HEK293 (cell line): ENCODE measurements around the gene GPR18.

Experiments
- CTCF ChIA-PET: fragments of 350-600 bp; formaldehyde crosslinking; extraction: SDS; loops from one replicate; lab custom pipeline; 2021; ENCODE audit warnings: antibody characterized with exemption; lab: Yijun Ruan, JAX
- POLR2A ChIA-PET: fragments of 300-600 bp; formaldehyde crosslinking; extraction: SDS; loops from one replicate; lab custom pipeline; 2020; ENCODE audit warnings: antibody characterized with exemption, inconsistent platforms; lab: Yijun Ruan, JAX
- H3K27ac ChIP-seq: fragments of 200-500 bp; sonication (Bioruptor generic); 2 replicates; pipeline ENCODE4 v1.5.1; 2014; ENCODE audit warnings: low read depth, low read length, control low read depth, inconsistent platforms; ENCODE audit errors: extremely low read depth
- H3K36me3 ChIP-seq, 2 experiments: fragments of 200-500 bp in 1 of 2; sonication (Bioruptor generic) in 1 of 2; 1 replicate in 1 of 2; 2 replicates in 1 of 2; pipeline ENCODE4 v1.5.1; 2014 to 2017; ENCODE audit warnings: inconsistent platforms in 2 of 2, low read length in 2 of 2; ENCODE audit not compliant: control insufficient read depth in 2 of 2, insufficient read depth in 1 of 2
- H3K4me1 ChIP-seq: fragments of 200-500 bp; sonication (Bioruptor generic); 2 replicates; pipeline ENCODE4 v1.5.1; 2014; ENCODE audit warnings: mild to moderate bottlenecking, low read length, inconsistent platforms; ENCODE audit not compliant: control insufficient read depth, insufficient read depth
- H3K4me3 ChIP-seq: 2 replicates; pipeline ENCODE4 v1.5.1; 2011; ENCODE audit warnings: low read depth, mild to moderate bottlenecking, control low read depth, low read length, moderate library complexity
- H3K9me3 ChIP-seq: fragments of 200-500 bp; sonication (Bioruptor generic); 2 replicates; pipeline ENCODE4 v1.5.1; 2014; ENCODE audit warnings: low read depth, low read length, inconsistent platforms; ENCODE audit not compliant: control insufficient read depth, insufficient read depth
- BCL11A ChIP-seq: fragments of 450-650 bp; formaldehyde crosslinking; IDR thresholded peaks from 2 replicates; pipeline ENCODE4 v1.5.1; 2016; ENCODE audit warnings: low read depth, missing biosample characterization, missing genetic modification characterization
- KLF8 ChIP-seq: fragments of 450-650 bp; formaldehyde crosslinking; IDR thresholded peaks from 2 replicates; pipeline ENCODE4 v1.5.1; 2016; ENCODE audit warnings: missing biosample characterization, missing genetic modification characterization
- OSR2 ChIP-seq: fragments of 450-650 bp; formaldehyde crosslinking; IDR thresholded peaks from 2 replicates; pipeline ENCODE4 v1.5.1; 2016; ENCODE audit warnings: missing biosample characterization, missing genetic modification characterization
- PRDM10 ChIP-seq: fragments of 450-650 bp; formaldehyde crosslinking; IDR thresholded peaks from 2 replicates; pipeline ENCODE4 v1.5.1; 2016; ENCODE audit warnings: missing biosample characterization, missing genetic modification characterization
- PRDM6 ChIP-seq: fragments of 450-650 bp; formaldehyde crosslinking; IDR thresholded peaks from 2 replicates; pipeline ENCODE4 v1.5.1; 2017; ENCODE audit warnings: missing biosample characterization, missing genetic modification characterization
- REPIN1 ChIP-seq: fragments of 450-650 bp; formaldehyde crosslinking; IDR thresholded peaks from 2 replicates; pipeline ENCODE4 v1.5.1; 2017; ENCODE audit warnings: missing biosample characterization, missing genetic modification characterization, low read depth
- SETDB1 ChIP-seq: IDR thresholded peaks from one replicate; pipeline ENCODE4 v1.6.1; 2017; ENCODE audit warnings: mild to moderate bottlenecking, low read length, moderate library complexity, mixed read lengths; ENCODE audit not compliant: insufficient read length
- ZBTB6 ChIP-seq: fragments of 450-650 bp; formaldehyde crosslinking; IDR thresholded peaks from 2 replicates; pipeline ENCODE4 v1.5.1; 2017; ENCODE audit warnings: missing biosample characterization, missing genetic modification characterization
- ZFP3 ChIP-seq: fragments of 450-650 bp; formaldehyde crosslinking; IDR thresholded peaks from 2 replicates; pipeline ENCODE4 v1.5.1; 2016; ENCODE audit warnings: low read depth, missing biosample characterization, missing genetic modification characterization
- ZFP41 ChIP-seq: fragments of 450-650 bp; formaldehyde crosslinking; IDR thresholded peaks from 2 replicates; pipeline ENCODE4 v1.5.1; 2016; ENCODE audit warnings: missing biosample characterization, missing genetic modification characterization, borderline replicate concordance
- ZNF132 ChIP-seq: fragments of 450-650 bp; formaldehyde crosslinking; IDR thresholded peaks from 2 replicates; pipeline ENCODE4 v1.5.1; 2017; ENCODE audit warnings: missing biosample characterization, missing genetic modification characterization, borderline replicate concordance
- ZNF140 ChIP-seq: fragments of 450-650 bp; formaldehyde crosslinking; IDR thresholded peaks from 2 replicates; pipeline ENCODE4 v1.5.1; 2016; ENCODE audit warnings: missing biosample characterization, missing genetic modification characterization
- ZNF155 ChIP-seq: fragments of 450-650 bp; formaldehyde crosslinking; IDR thresholded peaks from 2 replicates; pipeline ENCODE4 v1.5.1; 2016; ENCODE audit warnings: missing biosample characterization, missing genetic modification characterization
- ZNF223 ChIP-seq: fragments of 450-650 bp; formaldehyde crosslinking; IDR thresholded peaks from 2 replicates; pipeline ENCODE4 v1.5.1; 2016; ENCODE audit warnings: missing biosample characterization, missing genetic modification characterization
- ZNF48 ChIP-seq: fragments of 450-650 bp; formaldehyde crosslinking; IDR thresholded peaks from 2 replicates; pipeline ENCODE4 v1.5.1; 2016; ENCODE audit warnings: missing biosample characterization, missing genetic modification characterization
- ZNF664 ChIP-seq: fragments of 450-650 bp; formaldehyde crosslinking; IDR thresholded peaks from 2 replicates; pipeline ENCODE4 v1.5.1; 2016; ENCODE audit warnings: missing biosample characterization, missing genetic modification characterization
- ZNF701 ChIP-seq: fragments of 450-650 bp; formaldehyde crosslinking; IDR thresholded peaks from 2 replicates; pipeline ENCODE4 v1.5.1; 2016; ENCODE audit warnings: missing biosample characterization, missing genetic modification characterization
- ZNF791 ChIP-seq: fragments of 450-650 bp; formaldehyde crosslinking; IDR thresholded peaks from 2 replicates; pipeline ENCODE4 v1.5.1; 2016; ENCODE audit warnings: missing biosample characterization, missing genetic modification characterization
- ZSCAN30 ChIP-seq: fragments of 450-650 bp; IDR thresholded peaks from 2 replicates; pipeline ENCODE4 v1.5.1; 2018; ENCODE audit warnings: missing biosample characterization, mild to moderate bottlenecking, missing genetic modification characterization, moderate library complexity

GPR18 gene

GRCh38 chr13:99221567-99222239, 36.5 kb downstream of the GPR18 start:
- Histone ChIP-seq H3K9me3 (no peaks in the 10 kb centered on the region), H3K27ac (no peak overlapping the region), H3K36me3 (peaks cover 0 to 9% of the 10 kb centered on the region in 2 experiments; a peak in 1 of 3 replicates), H3K4me3 (no peak overlapping the region), H3K4me1 (0 out of 2 replicates have a peak, but pooled peaks cover 6% of the 10 kb centered on the region)
- POLR2A ChIA-PET: no interaction called here
- CTCF ChIA-PET: no interaction called here
- no peak for TF ChIP-seq ZFP3 (tag by site-specific recombination)
- no peak for TF ChIP-seq ZNF791
- TF ChIP-seq SETDB1: no peak
- no peak for TF ChIP-seq KLF8 (tag by site-specific recombination)
- TF ChIP-seq ZNF132: no peak
- no peak for TF ChIP-seq ZNF701 (tag by site-specific recombination)
- TF ChIP-seq ZFP41 (tag by site-specific recombination): no peak
- TF ChIP-seq ZBTB6 (tag by site-specific recombination): no peak
- no peak for TF ChIP-seq OSR2 (tag by site-specific recombination)
- TF ChIP-seq ZNF48 (tag by site-specific recombination): no peak
- no peak for TF ChIP-seq ZSCAN30 (tag by site-specific recombination)

- Histone ChIP-seq H3K9me3 (no peaks in the 10 kb centered on the region), H3K4me3 (no peak overlapping the region), H3K4me1 (0 out of 2 replicates have a peak, but pooled peaks cover 6% of the 10 kb centered on the region), H3K27ac (no peak overlapping the region), H3K36me3 (peaks cover 0 to 9% of the 10 kb centered on the region in 2 experiments; a peak in 1 of 3 replicates)
- ChIA-PET POLR2A (no interaction called here), CTCF (interaction anchor here (0.6 kb wide), 1 partner anchor 193 kb away, joined by 3 read pairs; no protein-coding TSS in a partner anchor)
- TF ChIP-seq REPIN1 (tag by site-specific recombination) (no peak), ZNF664 (tag by site-specific recombination) (0 out of 2 replicates have a peak, but pooled peaks have one; percentile 31), ZNF223 (tag by site-specific recombination) (no peak), BCL11A (tag by site-specific recombination) (no peak), ZNF155 (tag by site-specific recombination) (no peak), ZNF140 (tag by site-specific recombination) (0 out of 2 replicates have a peak, but pooled peaks have one; percentile 0), PRDM10 (tag by site-specific recombination) (0 out of 2 replicates have a peak, but pooled peaks have one; percentile 27), PRDM6 (tag by site-specific recombination) (peak; percentile 52; the same call in 1 of the 2 replicates)
Observed at GRCh38 chr13:99220199-99220935, 37.8 kb downstream of the GPR18 start.
